Activated CD8-positive, alpha-beta memory T cell treated with anti-CD3 and anti-CD28 coated beads, Interleukin-2, amount 50 U/mL, for 24 hours (primary cell): ENCODE measurements around the gene MRPS11.
"Not testable (repeated sequence)": the region's sequence is repeated elsewhere in the genome, so short reads cannot be mapped to it uniquely, and the experiment has no call there.

Experiments
- DNase-seq: peaks from one replicate; pipeline ENCODE4 v3.0.0-alpha.2; 2020; ENCODE audit errors: extremely low read depth

The MRPS11 gene

DNA sequence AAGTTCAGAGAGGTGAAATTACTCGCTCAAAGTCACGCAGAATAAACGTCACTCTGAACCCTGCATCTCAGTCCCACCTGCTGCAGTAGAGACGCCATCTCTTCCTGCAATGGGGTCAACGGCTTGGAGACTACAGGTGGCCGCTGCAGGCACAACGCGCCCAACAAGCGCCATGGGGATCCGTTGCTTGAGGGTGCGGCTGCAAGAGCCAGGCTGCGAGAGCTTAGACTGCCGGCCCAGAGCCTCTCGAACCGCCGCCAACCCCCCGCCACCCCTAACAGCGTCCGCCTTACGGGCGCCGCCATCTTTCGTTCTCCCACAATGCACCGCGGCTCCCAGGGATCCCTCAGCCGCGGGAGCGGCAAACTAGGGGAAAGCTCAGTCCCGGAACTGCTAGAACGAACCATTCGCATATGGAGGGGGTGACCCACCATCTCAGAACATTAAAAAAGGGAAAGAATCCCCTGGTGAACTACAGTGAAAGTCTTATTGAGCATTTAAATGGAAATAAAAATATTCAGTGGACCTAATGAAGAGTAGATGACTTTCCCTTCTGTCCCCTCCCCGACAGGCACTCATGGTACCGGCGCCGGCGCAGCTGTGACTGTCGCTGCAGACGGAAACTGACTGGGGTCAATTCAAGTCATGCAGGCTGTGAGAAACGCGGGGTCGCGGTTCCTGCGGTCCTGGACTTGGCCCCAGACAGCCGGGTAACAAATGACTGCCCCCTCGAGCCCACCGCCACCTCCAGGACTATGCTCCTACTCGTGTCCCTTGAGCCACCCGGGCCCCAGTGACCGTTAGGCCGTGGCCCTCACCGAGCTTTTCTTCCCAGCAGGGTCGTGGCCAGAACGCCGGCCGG, at the start of gene MRPS11, which contains the start of gene MRPL46:
TSS of gene MRPS11 (plus strand) at position 636 of the 862 bp plus-strand sequence. CDS start at position 646, 10 bp downstream.
TSS of gene MRPL46 (minus strand) at position 316 of the 862 bp plus-strand sequence. CDS start at position 305, 11 bp downstream.
- DNase-seq, result peak; percentile 68

DNA sequence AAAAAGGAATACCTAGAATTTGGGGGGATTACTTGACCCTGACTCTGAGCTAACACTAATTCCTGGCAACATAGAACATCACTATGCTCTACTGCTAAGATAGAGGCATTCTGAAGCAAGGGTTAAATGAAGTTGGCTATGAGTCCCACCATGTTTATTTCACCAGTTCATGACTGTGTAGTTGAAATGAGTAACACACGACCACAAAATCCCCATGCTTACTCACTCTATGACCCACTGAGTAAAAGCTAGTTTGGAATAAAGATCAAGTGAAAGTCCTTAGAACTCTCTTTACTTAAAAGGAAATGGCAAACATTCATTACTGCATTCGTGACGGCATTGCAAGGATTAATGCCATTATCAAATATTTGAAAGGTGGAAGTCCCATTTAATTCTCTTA, 47.7 kb upstream of the MRPS11 start:
- DNase-seq, result no peak

DNA sequence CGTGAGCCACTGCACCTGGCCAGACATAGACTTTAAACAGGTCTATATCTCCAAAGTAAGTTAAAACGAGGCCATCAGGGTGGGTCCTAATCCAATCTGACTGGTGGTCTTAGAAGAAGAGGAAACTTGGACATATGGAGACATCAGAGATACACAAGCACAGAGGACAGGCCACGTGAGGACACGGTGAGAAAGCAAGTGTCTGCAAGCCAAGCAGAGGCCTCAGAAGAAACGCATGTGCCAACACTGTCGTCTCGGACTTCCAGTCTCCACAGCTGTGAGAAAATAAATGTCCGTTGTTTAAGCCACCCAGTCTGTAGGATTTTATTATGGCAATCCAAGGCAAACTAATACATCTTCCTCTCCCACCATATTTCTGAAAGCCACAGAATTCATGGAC, 44.2 kb upstream of the MRPS11 start:
- no peak for DNase-seq

GRCh38 chr15:88426304-88426703, 41.2 kb upstream of the MRPS11 start:
- no peak for DNase-seq

GRCh38 chr15:88428053-88428452, 39.5 kb upstream of the MRPS11 start:
- DNase-seq, result no peak

DNA sequence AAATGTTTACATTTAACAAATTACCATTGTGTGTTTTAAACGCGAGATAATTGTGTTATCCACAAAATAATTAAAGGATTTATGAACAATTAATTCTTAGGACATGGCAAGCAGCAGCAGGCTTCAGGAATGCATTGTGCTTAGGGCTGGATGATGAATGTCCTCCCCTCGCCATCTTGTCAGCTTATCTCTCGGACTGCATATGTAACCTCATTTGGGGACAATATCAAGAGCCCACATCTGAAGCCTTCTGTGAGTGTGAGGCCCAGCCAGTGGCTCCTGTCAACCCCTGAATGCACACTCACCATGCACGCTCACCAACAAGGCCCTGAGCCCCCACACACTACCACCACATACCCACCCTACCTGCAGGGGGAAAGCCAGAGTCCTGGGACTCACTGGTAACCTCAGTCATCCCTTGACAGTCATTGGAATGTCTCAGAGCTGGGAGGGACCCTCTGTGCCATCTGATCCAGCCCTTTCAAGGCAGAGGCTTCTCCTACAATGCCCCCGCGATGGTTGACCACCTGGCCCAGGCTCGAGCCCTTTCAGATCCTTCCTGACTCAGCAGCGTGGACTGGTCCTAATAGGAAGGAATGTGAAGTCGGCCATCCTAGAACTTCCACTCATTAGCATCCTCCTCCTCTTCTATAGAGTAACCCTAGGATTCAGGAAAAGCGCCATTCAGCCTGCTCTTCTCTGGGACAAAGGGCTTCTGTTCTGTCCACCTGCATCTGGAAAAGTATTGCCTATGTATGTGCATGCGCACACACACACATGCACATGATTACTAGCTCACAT, 38.5 kb upstream of the MRPS11 start:
- DNase-seq, result no peak

- no peak for DNase-seq
Observed at GRCh38 chr15:88430051-88430450, 37.5 kb upstream of the MRPS11 start.

DNA sequence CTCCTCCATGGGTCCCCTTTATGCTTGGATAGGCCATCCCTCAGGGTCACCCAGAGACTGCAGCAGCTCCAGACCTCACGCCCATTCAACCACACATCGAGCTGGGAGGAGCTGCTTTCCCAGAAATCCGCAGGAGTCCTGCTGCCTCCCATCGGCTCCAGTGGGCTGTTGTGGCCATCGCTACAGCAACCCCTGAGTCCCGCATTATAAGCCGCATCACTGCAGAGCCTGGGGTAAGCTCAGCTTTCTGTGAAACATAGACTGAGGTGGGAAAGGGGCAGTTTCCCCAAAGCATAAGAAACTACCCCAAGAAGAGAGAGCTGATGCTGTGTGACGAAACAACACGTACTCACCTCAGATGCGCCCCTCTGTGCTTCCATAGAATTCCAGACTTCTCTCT, 36.1 kb upstream of the MRPS11 start:
- no peak for DNase-seq

DNA sequence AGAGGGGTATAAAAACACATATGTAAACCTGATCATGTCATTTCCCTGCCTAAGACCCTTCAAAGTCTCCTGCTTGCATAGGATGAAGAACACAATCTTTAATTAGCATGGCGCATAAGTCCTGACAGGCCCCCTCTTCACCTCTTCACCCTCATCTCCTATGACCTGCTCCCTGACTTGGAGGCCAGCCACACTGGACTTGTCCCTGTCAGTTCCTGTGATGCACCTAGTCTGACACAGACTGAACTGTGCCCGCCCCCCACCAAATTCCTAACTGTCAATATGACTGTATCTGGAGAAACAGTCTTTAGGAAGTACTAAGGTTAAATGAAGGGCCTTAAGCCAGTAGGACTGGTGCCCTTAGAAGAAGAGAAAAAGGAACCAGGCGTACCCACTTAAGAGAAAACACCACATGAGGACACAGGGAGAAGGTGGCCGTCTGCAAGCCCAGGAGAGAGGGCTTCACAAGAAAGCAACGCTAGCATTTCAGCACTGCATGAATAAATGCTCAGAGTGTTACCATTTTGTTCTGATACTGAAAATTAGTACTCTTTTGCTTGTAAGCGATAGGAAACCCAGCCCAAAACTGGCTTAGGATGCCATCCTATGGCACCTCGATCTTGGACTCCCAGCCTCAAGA, 34.3 kb upstream of the MRPS11 start:
- no peak for DNase-seq

DNA sequence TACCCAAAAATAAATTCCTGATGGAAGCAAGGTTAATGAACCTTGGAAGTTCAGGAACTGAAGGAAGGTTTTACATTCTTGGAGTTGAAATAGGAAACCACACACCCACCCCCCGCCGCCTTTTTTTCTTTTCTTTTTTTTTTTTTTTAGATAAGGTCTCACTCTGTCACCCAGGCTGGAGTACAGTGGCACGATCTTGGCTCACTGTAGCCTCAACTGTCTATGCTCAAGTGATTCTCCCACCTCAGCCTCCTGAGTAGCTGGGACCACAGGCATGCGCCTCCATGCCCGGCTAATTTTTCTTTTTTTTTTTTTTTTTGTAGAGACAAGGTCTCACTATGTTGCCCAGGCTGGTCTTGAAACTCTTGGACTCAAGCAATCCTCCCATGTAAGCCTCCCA, 33.4 kb upstream of the MRPS11 start:
- not testable (repeated sequence) for DNase-seq

- no peak for DNase-seq
Observed at GRCh38 chr15:88438181-88438580, 29.3 kb upstream of the MRPS11 start.

DNA sequence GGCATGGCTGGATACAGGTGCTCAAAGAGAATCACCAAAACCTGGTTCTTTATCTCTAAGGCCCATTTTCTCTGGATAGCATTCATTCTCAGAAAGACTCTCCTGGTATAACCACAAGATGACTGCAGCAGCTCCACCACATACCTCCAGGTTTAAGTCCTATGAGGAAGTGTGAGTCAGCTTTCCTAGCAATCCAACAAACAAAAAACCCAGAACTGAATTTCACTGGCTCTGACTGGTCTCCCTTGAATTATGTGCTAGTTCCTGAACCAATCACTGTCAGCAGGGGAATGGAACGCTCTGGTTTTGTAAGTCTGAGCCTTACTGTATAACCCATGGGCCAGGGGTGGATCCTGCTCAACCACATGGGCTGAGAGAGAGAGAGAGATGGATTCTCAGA, 27.5 kb upstream of the MRPS11 start:
- DNase-seq, result no peak

- DNase-seq, result no peak
Observed at GRCh38 chr15:88441076-88441730, 26.3 kb upstream of the MRPS11 start.

- no peak for DNase-seq
Observed at GRCh38 chr15:88447206-88447605, 20.3 kb upstream of the MRPS11 start.

GRCh38 chr15:88447741-88448140, 19.8 kb upstream of the MRPS11 start:
- DNase-seq, result no peak

DNA sequence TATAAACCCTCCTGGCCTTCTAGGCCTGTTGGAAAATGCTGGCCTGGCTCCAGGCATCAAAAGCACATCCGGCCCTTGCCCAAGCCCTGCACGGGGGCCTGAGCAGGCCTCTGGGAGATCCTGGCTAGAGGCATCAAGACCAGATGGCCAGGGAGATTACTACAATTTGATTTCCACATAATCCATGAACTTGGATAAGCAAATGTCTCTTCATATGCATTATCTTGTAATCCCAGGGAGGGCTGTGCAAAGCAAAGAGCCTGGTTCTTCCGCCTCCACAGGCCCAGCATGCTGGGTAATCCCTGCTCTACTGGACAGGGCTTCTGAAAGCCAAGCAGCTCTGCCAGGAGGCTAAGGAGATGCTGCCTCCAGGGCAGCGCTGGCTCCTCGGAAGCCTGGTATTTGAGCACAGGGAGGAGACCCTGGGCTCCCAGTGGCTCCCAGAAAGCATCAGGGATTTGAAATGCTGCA, 18.5 kb upstream of the MRPS11 start:
- no peak for DNase-seq

- DNase-seq, result no peak
Observed at GRCh38 chr15:88449581-88449980, 17.9 kb upstream of the MRPS11 start.

GRCh38 chr15:88450125-88450798, 17.2 kb upstream of the MRPS11 start:
- DNase-seq, result peak; percentile 45

GRCh38 chr15:88453651-88454050, 13.9 kb upstream of the MRPS11 start:
- DNase-seq, result no peak

- DNase-seq, result no peak
Observed at GRCh38 chr15:88454236-88454635, 13.3 kb upstream of the MRPS11 start.
